AG04449 (cell line): ENCODE data around the gene IFI44L.

Source experiments
- CTCF ChIA-PET: fragments of 350-600 bp; formaldehyde crosslinking; extraction: SDS; loops from one replicate; lab custom pipeline; 2021; ENCODE audit warnings: antibody characterized with exemption; lab: Yijun Ruan, JAX
- POLR2A ChIA-PET: fragments of 400-600, 350-600 bp; formaldehyde crosslinking; extraction: SDS; loops from one replicate; lab custom pipeline; 2020; ENCODE audit warnings: antibody characterized with exemption, inconsistent platforms; lab: Yijun Ruan, JAX
- DNase-seq: peaks from one replicate; pipeline ENCODE4 v3.0.0-alpha.2; 2010; ENCODE audit warnings: low read depth, low spot score
- H3K4me3 ChIP-seq: 2 replicates; pipeline ENCODE4 v1.5.1; 2011; ENCODE audit warnings: low read depth, mild to moderate bottlenecking, control low read depth, low read length
- TF ChIP-seq, protein P1 (sequence below): IDR thresholded peaks from one replicate; pipeline ENCODE4 v1.5.1; 2011; ENCODE audit warnings: mild to moderate bottlenecking, moderate library complexity, low read length, control low read depth, inconsistent platforms; ENCODE audit not compliant: insufficient read depth; ENCODE audit errors: missing control alignments

The IFI44L gene

GRCh38 chr1:78591971-78592370 is 28.3 kb upstream of the IFI44L start:
- CTCF ChIA-PET = interaction anchor here (1.1 to 3.0 kb wide), 2 partner anchors 15 to 447 kb away, joined by 4 to 11 read pairs; no protein-coding TSS in a partner anchor
- TF ChIP-seq, protein P1, sequence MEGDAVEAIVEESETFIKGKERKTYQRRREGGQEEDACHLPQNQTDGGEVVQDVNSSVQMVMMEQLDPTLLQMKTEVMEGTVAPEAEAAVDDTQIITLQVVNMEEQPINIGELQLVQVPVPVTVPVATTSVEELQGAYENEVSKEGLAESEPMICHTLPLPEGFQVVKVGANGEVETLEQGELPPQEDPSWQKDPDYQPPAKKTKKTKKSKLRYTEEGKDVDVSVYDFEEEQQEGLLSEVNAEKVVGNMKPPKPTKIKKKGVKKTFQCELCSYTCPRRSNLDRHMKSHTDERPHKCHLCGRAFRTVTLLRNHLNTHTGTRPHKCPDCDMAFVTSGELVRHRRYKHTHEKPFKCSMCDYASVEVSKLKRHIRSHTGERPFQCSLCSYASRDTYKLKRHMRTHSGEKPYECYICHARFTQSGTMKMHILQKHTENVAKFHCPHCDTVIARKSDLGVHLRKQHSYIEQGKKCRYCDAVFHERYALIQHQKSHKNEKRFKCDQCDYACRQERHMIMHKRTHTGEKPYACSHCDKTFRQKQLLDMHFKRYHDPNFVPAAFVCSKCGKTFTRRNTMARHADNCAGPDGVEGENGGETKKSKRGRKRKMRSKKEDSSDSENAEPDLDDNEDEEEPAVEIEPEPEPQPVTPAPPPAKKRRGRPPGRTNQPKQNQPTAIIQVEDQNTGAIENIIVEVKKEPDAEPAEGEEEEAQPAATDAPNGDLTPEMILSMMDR = no peak
- no peak overlapping the region for H3K4me3 ChIP-seq
- POLR2A ChIA-PET = no interaction called here
- no peak for DNase-seq

DNA sequence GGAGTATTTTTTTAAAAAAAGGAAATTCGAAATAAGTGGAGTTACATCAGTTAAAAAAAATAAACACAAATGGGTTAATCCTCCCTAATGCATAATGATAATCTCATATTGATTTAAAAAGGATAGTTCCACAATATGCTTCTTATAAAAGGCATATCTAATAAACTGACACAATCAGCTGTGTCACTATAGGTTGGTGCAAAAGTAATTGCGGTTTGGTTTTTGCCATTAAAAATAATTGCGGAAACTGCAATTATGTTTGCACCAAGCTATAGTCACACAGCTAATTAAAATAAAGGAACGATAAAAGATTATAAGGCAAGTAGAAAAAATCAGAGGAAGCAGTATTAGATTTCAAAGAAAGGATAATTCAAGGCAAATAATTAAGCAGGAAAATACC is 21.0 kb upstream of the IFI44L start:
- TF ChIP-seq, protein P1 = no peak
- POLR2A ChIA-PET = no interaction called here
- no peak overlapping the region for H3K4me3 ChIP-seq
- CTCF ChIA-PET = interaction anchor here (1.5 to 5.5 kb wide), 4 partner anchors 18 to 468 kb away, joined by 4 to 46 read pairs (median 12); no protein-coding TSS in a partner anchor
- no peak for DNase-seq

- ChIA-PET POLR2A (no interaction called here), CTCF (interaction anchor here (1.2 to 5.5 kb wide), 6 partner anchors 8 to 474 kb away, joined by 3 to 46 read pairs (median 5); no protein-coding TSS in a partner anchor)
- H3K4me3 ChIP-seq = no peak overlapping the region
Measured at GRCh38 chr1:78601068-78601467, 19.2 kb upstream of the IFI44L start.

DNA sequence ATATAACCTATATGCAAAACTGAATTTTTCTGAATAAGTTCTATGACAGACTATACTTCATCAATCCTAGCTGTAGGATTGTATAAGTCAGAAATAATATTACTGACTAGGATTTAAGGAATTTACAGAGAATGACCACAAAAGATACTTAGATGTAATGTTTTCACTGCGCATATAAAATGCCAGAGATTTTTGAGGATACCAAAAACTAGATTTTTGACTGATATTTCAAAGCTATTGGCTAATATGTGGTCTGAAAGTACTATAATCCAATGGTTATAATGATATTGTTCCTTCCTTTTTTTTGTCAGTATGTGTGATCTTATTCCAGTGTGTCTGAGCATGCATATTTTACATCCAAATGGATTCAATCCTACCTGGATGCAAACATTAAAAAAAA is 17.0 kb upstream of the IFI44L start:
- TF ChIP-seq, protein P1 = no peak
- no peak for DNase-seq
- ChIA-PET CTCF (interaction anchor here (0.7 to 5.5 kb wide), 7 partner anchors 14 to 473 kb away, joined by 3 to 46 read pairs (median 4); no protein-coding TSS in a partner anchor), POLR2A (interaction anchor here (1.0 kb wide), 1 partner anchor 16 kb away, joined by 4 read pairs; no protein-coding TSS in a partner anchor)
- H3K4me3 ChIP-seq = no peak overlapping the region

More at GRCh38 chr1:78601068-78601467, 19.2 kb upstream of the IFI44L start:
- TF ChIP-seq, protein P1 = no peak
- DNase-seq = no peak

GRCh38 chr1:78604643-78605042 is 15.6 kb upstream of the IFI44L start:
- TF ChIP-seq, protein P1 = no peak
- H3K4me3 ChIP-seq = no peak overlapping the region
- DNase-seq = no peak
- CTCF ChIA-PET = interaction anchor here (6.0 to 8.6 kb wide), 2 partner anchors 460 to 475 kb away, joined by 160 to 181 read pairs; no protein-coding TSS in a partner anchor
- POLR2A ChIA-PET = no interaction called here

DNA sequence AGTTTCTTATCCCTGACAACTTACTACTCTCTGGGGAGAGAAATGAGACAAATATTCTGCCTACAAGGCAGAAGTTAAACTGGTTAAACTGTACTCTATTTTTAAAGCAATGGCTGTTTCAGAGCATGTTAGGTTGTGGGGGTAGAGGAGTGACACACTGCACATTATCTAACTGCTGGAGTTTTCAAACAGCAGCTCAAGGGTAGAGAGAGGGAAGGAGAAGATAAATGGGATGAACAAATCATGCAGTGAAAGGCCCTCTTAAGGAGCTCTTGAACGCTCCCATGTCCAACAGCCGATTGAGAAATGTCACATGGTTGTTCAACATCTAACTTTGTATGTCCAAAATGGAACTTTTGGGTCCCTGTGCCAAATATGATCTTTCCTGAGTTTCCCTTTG is 14.0 kb upstream of the IFI44L start:
- no peak overlapping the region for H3K4me3 ChIP-seq
- DNase-seq = no peak
- CTCF ChIA-PET = interaction anchor here (0.6 to 8.6 kb wide), 30 partner anchors 8 to 630 kb away, joined by 3 to 181 read pairs (median 4); partner anchors contain the start of gene FUBP1
- TF ChIP-seq, protein P1 = no peak
- POLR2A ChIA-PET = no interaction called here
